ENCODE measurements around the gene VPS13D. TPM values are rescaled to one million over a fixed set of nuclear protein-coding genes. Genes with fewer than 3 reads are reported as not detected.
"Not testable (repeated sequence)": the region's sequence is repeated elsewhere in the genome, so short reads cannot be mapped to it uniquely, and the experiment has no call there.

The VPS13D gene
- total RNA-seq, 2 experiments from 2014 or later = 32.5 to 39.9 TPM

DNA sequence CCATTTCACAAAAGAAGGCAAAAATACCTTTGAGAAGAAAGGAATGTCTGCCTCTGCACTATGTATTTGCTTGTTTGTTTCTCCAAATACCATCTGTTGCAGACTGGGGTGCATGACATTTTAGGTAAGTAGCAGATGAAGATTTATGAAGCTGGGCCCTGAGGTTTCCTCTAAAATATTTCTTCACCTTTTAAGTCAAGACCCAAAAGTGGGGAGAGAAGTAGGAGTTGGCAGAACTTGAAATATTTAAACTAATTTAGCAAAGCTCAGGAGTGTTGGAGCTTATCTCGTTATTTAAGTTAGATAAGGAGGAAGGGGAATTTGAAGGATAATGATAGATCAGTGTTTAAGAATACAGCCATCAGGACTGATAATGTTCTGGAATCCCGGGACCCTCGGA lies 235.3 kb downstream of the VPS13D start:
- no peak overlapping the region for H3K4me3 Mint-ChIP-seq
- POLR2A ChIA-PET = no interaction called here
- ATAC-seq (no peak), DNase-seq (no peak)
- H3K9me3 Mint-ChIP-seq (ENCODE audit: insufficient read depth) = no peaks in the 10 kb centered on the region
- no peak overlapping the region for H3K27ac Mint-ChIP-seq
- H3K27me3 Mint-ChIP-seq (ENCODE audit: low read depth) = no peaks in the 10 kb centered on the region
- CTCF ChIA-PET = interaction anchor here (0.6 kb wide), 1 partner anchor 12 kb away, joined by 3 read pairs; no protein-coding TSS in a partner anchor
- H3K4me1 Mint-ChIP-seq (ENCODE audit: low read depth) = peaks cover 30% of the 10 kb centered on the region
- H3K36me3 Mint-ChIP-seq (ENCODE audit: low read depth) = peaks cover 52% of the 10 kb centered on the region

- Mint-ChIP-seq H3K27me3 (ENCODE audit: low read depth) (no peaks in the 10 kb centered on the region), H3K36me3 (ENCODE audit: low read depth) (peaks cover 50% of the 10 kb centered on the region), H3K27ac (no peak overlapping the region), H3K4me3 (no peak overlapping the region), H3K9me3 (ENCODE audit: insufficient read depth) (no peaks in the 10 kb centered on the region), H3K4me1 (ENCODE audit: low read depth) (peaks cover 41% of the 10 kb centered on the region)
- DNase-seq = no peak
- ATAC-seq = no peak
- CTCF ChIA-PET = no interaction called here
- POLR2A ChIA-PET = no interaction called here
Observed at GRCh38 chr1:12466816-12467215, 237.0 kb downstream of the VPS13D start.

DNA sequence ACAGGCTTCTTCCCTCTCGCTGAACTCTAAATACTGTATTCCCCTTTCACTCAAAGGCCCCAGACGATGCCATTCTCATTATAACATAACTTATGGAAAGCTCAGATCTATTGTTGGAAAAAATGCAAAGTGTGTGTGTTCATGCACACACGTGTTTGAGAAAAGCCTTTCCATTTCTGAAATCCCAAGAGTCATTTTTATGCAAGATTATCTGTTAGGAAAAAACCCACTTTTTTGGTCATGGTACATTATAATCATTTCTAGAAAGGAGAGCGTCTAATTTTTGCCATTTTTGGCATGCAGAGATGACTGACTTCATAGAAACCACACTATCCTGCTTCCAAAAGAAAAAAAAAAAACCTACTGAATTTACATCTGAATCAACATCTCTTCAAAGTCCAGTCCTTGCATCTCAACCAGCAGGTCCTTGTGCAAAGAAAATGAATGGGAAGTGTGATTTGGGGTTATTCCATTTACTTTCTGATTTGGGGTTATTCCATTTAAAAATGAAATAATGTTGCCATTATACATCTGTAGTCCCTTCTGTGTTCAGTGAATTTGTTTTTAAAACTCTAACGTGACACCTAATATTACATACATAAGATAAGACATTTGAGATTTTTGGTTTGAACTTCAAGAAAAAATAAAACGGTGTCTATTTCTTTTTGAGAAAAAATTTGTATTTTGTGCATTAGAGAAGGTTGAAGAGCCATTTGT lies 237.9 kb downstream of the VPS13D start:
- no peak overlapping the region for H3K4me3 Mint-ChIP-seq
- H3K36me3 Mint-ChIP-seq (ENCODE audit: low read depth) = peaks cover 47% of the 10 kb centered on the region
- H3K27ac Mint-ChIP-seq = peak overlapping the region; percentile 26
- H3K27me3 Mint-ChIP-seq (ENCODE audit: low read depth) = no peaks in the 10 kb centered on the region
- H3K4me1 Mint-ChIP-seq (ENCODE audit: low read depth) = peaks cover 46% of the 10 kb centered on the region
- POLR2A ChIA-PET = interaction anchor here (0.6 kb wide), 1 partner anchor 34 kb away, joined by 3 read pairs; no protein-coding TSS in a partner anchor
- no peak for DNase-seq
- ATAC-seq = no peak
- CTCF ChIA-PET = no interaction called here
- no peaks in the 10 kb centered on the region for H3K9me3 Mint-ChIP-seq (ENCODE audit: insufficient read depth)

DNA sequence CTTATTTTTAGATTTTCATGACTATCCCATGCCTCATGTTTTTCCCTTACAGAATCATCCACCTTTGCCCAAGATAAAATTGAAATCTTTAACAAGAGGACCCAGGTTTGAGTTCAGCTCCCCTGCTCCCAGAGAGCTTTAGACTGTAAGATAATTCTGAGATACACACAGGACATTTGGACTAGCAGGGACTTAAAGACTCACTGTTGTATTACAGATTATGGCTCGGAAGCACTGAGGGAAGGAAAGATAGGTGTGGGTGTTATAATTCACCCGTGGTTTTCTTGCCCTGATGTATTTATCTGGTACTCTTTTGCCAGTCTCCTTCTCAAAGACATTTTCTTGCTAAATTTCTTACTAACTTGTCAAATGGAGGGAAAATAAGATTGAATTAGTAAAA lies 238.5 kb downstream of the VPS13D start:
- CTCF ChIA-PET = interaction anchor here (1.2 kb wide), 1 partner anchor 10 kb away, joined by 3 read pairs; no protein-coding TSS in a partner anchor
- Mint-ChIP-seq H3K27me3 (ENCODE audit: low read depth) (no peaks in the 10 kb centered on the region), H3K4me1 (ENCODE audit: low read depth) (peaks cover 52% of the 10 kb centered on the region), H3K27ac (no peak overlapping the region), H3K4me3 (no peak overlapping the region), H3K36me3 (ENCODE audit: low read depth) (peaks cover 43% of the 10 kb centered on the region), H3K9me3 (ENCODE audit: insufficient read depth) (no peaks in the 10 kb centered on the region)
- no peak for DNase-seq
- POLR2A ChIA-PET = interaction anchor here (0.6 kb wide), 1 partner anchor 35 kb away, joined by 3 read pairs; no protein-coding TSS in a partner anchor
- ATAC-seq = no peak

DNA sequence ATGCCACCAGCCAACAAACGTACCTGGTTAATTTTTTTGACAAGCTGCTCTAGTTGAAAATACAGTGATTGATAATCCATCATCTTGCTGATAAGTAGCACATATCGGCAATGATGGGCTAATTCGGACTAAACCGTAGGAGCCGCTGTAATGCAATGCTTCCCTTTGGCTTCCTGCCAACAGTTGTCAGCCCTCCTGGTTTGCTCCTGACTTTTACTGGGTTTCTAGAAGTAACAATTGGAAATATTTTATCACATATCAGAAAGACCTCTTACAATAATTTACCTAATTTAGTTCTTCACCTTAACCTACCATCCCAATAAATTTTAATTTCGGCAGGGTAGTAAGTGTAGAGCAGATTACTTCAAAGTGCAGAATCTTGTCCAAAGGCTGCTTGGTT lies 239.7 kb downstream of the VPS13D start:
- H3K4me1 Mint-ChIP-seq (ENCODE audit: low read depth) = peaks cover 63% of the 10 kb centered on the region
- DNase-seq (no peak), ATAC-seq (no peak)
- H3K27ac Mint-ChIP-seq = no peak overlapping the region
- ChIA-PET CTCF (interaction anchor here (0.8 to 1.2 kb wide), 2 partner anchors 9 to 34 kb away, joined by 3 read pairs; no protein-coding TSS in a partner anchor), POLR2A (interaction anchor here (0.9 kb wide), 1 partner anchor 10 kb away, joined by 3 read pairs; no protein-coding TSS in a partner anchor)
- H3K4me3 Mint-ChIP-seq = no peak overlapping the region
- no peaks in the 10 kb centered on the region for H3K27me3 Mint-ChIP-seq (ENCODE audit: low read depth)
- no peaks in the 10 kb centered on the region for H3K9me3 Mint-ChIP-seq (ENCODE audit: insufficient read depth)
- peaks cover 49% of the 10 kb centered on the region for H3K36me3 Mint-ChIP-seq (ENCODE audit: low read depth)

GRCh38 chr1:12469990-12470389 lies 240.2 kb downstream of the VPS13D start:
- no peak for DNase-seq
- Mint-ChIP-seq H3K27me3 (ENCODE audit: low read depth) (no peaks in the 10 kb centered on the region), H3K9me3 (ENCODE audit: insufficient read depth) (no peaks in the 10 kb centered on the region), H3K27ac (no peak overlapping the region), H3K4me3 (no peak overlapping the region), H3K4me1 (ENCODE audit: low read depth) (peaks cover 68% of the 10 kb centered on the region), H3K36me3 (ENCODE audit: low read depth) (peaks cover 48% of the 10 kb centered on the region)
- ATAC-seq = no peak
- CTCF ChIA-PET = interaction anchor here (0.8 kb wide), 1 partner anchor 34 kb away, joined by 3 read pairs; no protein-coding TSS in a partner anchor
- POLR2A ChIA-PET = no interaction called here

DNA sequence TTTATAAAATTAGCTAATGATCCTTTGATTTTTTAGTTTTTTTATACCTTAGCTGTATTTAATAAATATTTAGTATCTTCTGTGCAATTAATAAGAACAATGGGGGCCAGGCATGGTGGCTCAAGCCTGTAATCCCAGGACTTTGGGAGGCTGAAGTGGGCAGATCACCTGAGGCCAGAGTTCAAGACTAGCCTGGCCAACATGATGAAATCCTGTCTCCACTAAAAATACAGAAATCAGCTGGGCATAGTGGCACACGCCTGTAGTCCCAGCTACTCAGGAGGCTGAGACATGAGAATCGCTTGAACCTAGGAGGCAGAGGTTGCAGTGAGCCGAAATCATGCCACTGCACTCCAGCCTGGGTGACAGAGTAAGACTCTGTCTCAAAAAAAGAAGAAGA lies 241.1 kb downstream of the VPS13D start:
- DNase-seq; H3K9me3 Mint-ChIP-seq (ENCODE audit: insufficient read depth); CTCF ChIA-PET; H3K27me3 Mint-ChIP-seq (ENCODE audit: low read depth); H3K4me3 Mint-ChIP-seq; ATAC-seq: not testable (repeated sequence)
- Mint-ChIP-seq H3K27ac (peak overlapping the region; percentile 26), H3K36me3 (ENCODE audit: low read depth) (peaks cover 44% of the 10 kb centered on the region), H3K4me1 (ENCODE audit: low read depth) (peaks cover 77% of the 10 kb centered on the region)
- POLR2A ChIA-PET = interaction anchor here (1.1 to 2.5 kb wide), 2 partner anchors 36 to 311 kb away, joined by 3 to 15 read pairs; no protein-coding TSS in a partner anchor

DNA sequence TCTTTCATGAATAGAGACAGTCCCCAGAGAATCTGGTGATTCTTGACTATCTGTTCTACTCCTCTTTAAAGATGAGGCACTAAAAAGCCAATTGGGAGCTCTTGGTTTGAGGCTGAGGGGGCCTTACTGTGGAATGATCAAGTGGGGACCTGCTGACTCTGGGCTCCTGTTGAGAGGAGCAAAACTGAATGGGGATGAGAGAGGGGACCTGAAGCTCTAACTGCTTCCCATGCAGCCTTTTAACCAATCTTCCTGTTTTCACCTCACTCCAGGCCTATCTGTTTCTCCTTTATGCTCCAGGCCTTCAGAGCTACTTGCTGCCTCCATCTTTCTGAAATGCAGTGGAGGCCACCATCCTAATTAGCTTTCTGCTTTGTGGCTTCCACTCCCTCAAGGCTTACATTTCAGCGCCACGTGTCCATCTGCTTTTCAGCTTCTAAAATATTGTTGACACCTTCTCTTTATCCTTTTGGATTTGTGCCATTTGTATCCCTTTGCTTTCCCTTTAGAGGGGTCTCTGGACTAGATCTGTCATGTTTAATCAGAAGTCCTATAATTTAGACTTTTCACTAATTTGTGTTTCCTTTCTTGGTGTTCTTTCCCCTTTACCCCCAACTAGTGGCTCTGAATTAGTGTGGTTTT lies 242.4 kb downstream of the VPS13D start:
- Mint-ChIP-seq H3K9me3 (ENCODE audit: insufficient read depth) (no peaks in the 10 kb centered on the region), H3K27ac (peak overlapping the region; percentile 90), H3K36me3 (ENCODE audit: low read depth) (peaks cover 52% of the 10 kb centered on the region), H3K27me3 (ENCODE audit: low read depth) (no peaks in the 10 kb centered on the region), H3K4me3 (peak overlapping the region; percentile 68), H3K4me1 (ENCODE audit: low read depth) (peaks cover 88% of the 10 kb centered on the region)
- no peak for ATAC-seq
- CTCF ChIA-PET = interaction anchor here (0.7 to 2.0 kb wide), 16 partner anchors 9 to 146 kb away, joined by 3 to 9 read pairs (median 4); no protein-coding TSS in a partner anchor
- no peak for DNase-seq
- POLR2A ChIA-PET = interaction anchor here (0.7 to 2.9 kb wide), 16 partner anchors 10 to 564 kb away, joined by 3 to 19 read pairs (median 5); partner anchors contain the start of gene DHRS3

- peak; percentile 81 for DNase-seq
- H3K4me1 Mint-ChIP-seq (ENCODE audit: low read depth) = peaks cover 88% of the 10 kb centered on the region
- H3K36me3 Mint-ChIP-seq (ENCODE audit: low read depth) = peaks cover 47% of the 10 kb centered on the region
- peak overlapping the region; percentile 68 for H3K4me3 Mint-ChIP-seq
- H3K27me3 Mint-ChIP-seq (ENCODE audit: low read depth) = no peaks in the 10 kb centered on the region
- POLR2A ChIA-PET = interaction anchor here (0.8 to 2.9 kb wide), 16 partner anchors 11 to 565 kb away, joined by 3 to 19 read pairs (median 5); partner anchors contain the start of gene DHRS3
- no peaks in the 10 kb centered on the region for H3K9me3 Mint-ChIP-seq (ENCODE audit: insufficient read depth)
- peak; percentile 79 for ATAC-seq
- peak overlapping the region; percentile 90 for H3K27ac Mint-ChIP-seq
- CTCF ChIA-PET = interaction anchor here (0.6 to 2.0 kb wide), 14 partner anchors 11 to 146 kb away, joined by 3 to 9 read pairs (median 4); no protein-coding TSS in a partner anchor
Observed at GRCh38 chr1:12472798-12473551, 243.1 kb downstream of the VPS13D start.

DNA sequence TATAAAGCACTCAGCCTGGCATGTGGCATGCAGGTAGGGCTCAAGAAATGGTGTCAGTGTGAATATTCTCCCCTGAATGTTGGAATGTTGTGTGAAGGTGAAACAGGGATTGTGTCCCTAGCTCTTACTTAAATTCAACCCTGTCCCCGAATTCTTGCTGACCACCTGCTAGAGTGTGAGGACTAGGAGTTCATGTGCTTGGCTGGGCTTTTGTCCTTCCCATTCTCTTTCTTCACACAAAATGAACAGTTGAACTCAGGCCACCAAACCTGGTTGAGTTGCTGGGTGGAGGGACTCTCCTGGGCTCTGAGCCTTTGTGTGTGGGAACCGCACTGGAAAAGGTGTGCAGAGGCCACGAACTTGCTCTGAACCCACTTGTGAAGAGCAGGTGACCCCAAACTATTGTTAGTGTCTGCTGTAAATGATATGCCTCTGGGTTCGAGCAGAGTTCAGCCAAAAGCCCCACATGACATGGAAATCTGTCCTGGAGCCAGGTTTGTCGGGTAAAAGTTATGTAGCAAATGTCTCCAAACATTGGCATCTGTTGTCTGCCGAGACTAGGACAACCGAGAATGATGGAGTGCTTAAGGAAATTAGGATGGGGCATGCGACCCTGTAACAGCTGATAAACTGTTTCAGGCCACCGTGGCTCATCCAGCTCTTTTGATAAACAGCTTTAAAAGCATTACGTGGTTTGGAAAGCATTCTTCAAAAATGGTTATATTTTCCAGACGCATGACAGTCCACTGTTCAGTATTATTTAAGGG lies 243.9 kb downstream of the VPS13D start:
- no peaks in the 10 kb centered on the region for H3K27me3 Mint-ChIP-seq (ENCODE audit: low read depth)
- peaks cover 41% of the 10 kb centered on the region for H3K36me3 Mint-ChIP-seq (ENCODE audit: low read depth)
- no peaks in the 10 kb centered on the region for H3K9me3 Mint-ChIP-seq (ENCODE audit: insufficient read depth)
- H3K4me1 Mint-ChIP-seq (ENCODE audit: low read depth) = peaks cover 90% of the 10 kb centered on the region
- CTCF ChIA-PET = interaction anchor here (0.6 to 5.6 kb wide), 8 partner anchors 15 to 146 kb away, joined by 3 to 27 read pairs (median 6); partner anchors contain the start of gene DHRS3
- ATAC-seq = no peak
- peak overlapping the region; percentile 68 for H3K4me3 Mint-ChIP-seq
- POLR2A ChIA-PET = interaction anchor here (0.8 to 2.9 kb wide), 13 partner anchors 21 to 566 kb away, joined by 3 to 19 read pairs (median 7); no protein-coding TSS in a partner anchor
- peak overlapping the region; percentile 90 for H3K27ac Mint-ChIP-seq
- DNase-seq = no peak
